Measurements from ENCODE around the gene SERPINB2. TPM values are rescaled to one million over a fixed set of nuclear protein-coding genes. Genes with fewer than 3 reads are reported as not detected.

Gene SERPINB2
- total RNA-seq, 1 experiment from 2014 or later = not detected

- H3K4me1 Mint-ChIP-seq = peaks cover 13% of the 10 kb centered on the region
- no peak for DNase-seq (ENCODE audit: low spot score)
- H3K9me3 Mint-ChIP-seq = peaks cover 17% of the 10 kb centered on the region
- H3K4me3 Mint-ChIP-seq = no peak overlapping the region
- CTCF ChIA-PET = no interaction called here
- no peak overlapping the region for H3K27ac Mint-ChIP-seq
- no peak for TF ChIP-seq ZNF232 (CRISPR knock-in tag; IDR thresholded peaks at IDR 0.05)
- no peak for TF ChIP-seq ZBTB43 (CRISPR knock-in tag; IDR thresholded peaks at IDR 0.05)
- TF ChIP-seq IRF2 (CRISPR knock-in tag; IDR thresholded peaks at IDR 0.05; ENCODE audit: borderline replicate concordance, low read depth) = no peak
- TF ChIP-seq CREB1 (CRISPR knock-in tag; IDR thresholded peaks at IDR 0.05) = no peak
- TF ChIP-seq CTCF (IDR thresholded peaks at IDR 0.05) = no peak
- TF ChIP-seq FOXP1 (CRISPR knock-in tag; IDR thresholded peaks at IDR 0.05; ENCODE audit: borderline replicate concordance) = no peak
- no peak for TF ChIP-seq CREM (CRISPR knock-in tag; IDR thresholded peaks at IDR 0.05)
- no peak for TF ChIP-seq TCF7 (CRISPR knock-in tag; IDR thresholded peaks at IDR 0.05; ENCODE audit: low read depth)
- TF ChIP-seq ESRRA (CRISPR knock-in tag; IDR thresholded peaks at IDR 0.05; ENCODE audit: borderline replicate concordance) = no peak
- TF ChIP-seq ETV6 (CRISPR knock-in tag; IDR thresholded peaks at IDR 0.05) = no peak
- TF ChIP-seq ATF2 (CRISPR knock-in tag; IDR thresholded peaks at IDR 0.05; ENCODE audit: borderline replicate concordance, low read depth) = no peak
- TF ChIP-seq ARID4B (CRISPR knock-in tag; IDR thresholded peaks at IDR 0.05; ENCODE audit: borderline replicate concordance) = no peak
- TF ChIP-seq FOXJ3 (CRISPR knock-in tag; IDR thresholded peaks at IDR 0.05; ENCODE audit: borderline replicate concordance) = no peak
- TF ChIP-seq MAX (CRISPR knock-in tag; IDR thresholded peaks at IDR 0.05) = no peak
- no peak for TF ChIP-seq FOXK1 (CRISPR knock-in tag; IDR thresholded peaks at IDR 0.05)
- no peak for TF ChIP-seq HMGXB4 (CRISPR knock-in tag; IDR thresholded peaks at IDR 0.05)
- no peak for TF ChIP-seq ZNF423 (CRISPR knock-in tag; IDR thresholded peaks at IDR 0.05)
- TF ChIP-seq GRHL2 (CRISPR knock-in tag; IDR thresholded peaks at IDR 0.05; ENCODE audit: insufficient replicate concordance, severe bottlenecking) = no peak
- POLR2A ChIA-PET = no interaction called here
- H3K27me3 Mint-ChIP-seq (ENCODE audit: low read depth) = no peaks in the 10 kb centered on the region
- H3K36me3 Mint-ChIP-seq = peaks cover 13% of the 10 kb centered on the region
- no peak for ATAC-seq
Measured at GRCh38 chr18:63905361-63905760, 17.9 kb downstream of the SERPINB2 start.

Data from WTC11 (cell line).